SU-DHL-6 (cell line): Measurements from ENCODE around the gene ATP23.

Source experiments
- H2AFZ ChIP-seq: fragments of 200-600 bp; sonication (generic); 2 replicates; pipeline ENCODE4 v1.6.1; 2014; ENCODE audit warnings: low read depth, mild to moderate bottlenecking, moderate library complexity, mixed read lengths, antibody characterized with exemption, low read length; ENCODE audit not compliant: severe bottlenecking
- H3F3A ChIP-seq: fragments of 200-600 bp; shearing (Covaris generic); 2 replicates; pipeline ENCODE4 v1.6.0; 2016; ENCODE audit warnings: antibody characterized with exemption, mild to moderate bottlenecking; ENCODE audit not compliant: insufficient read depth
- H3K27ac ChIP-seq: fragments of 200-600 bp; sonication (generic); 2 replicates; pipeline ENCODE4 v1.5.1; 2016; ENCODE audit warnings: low read depth, mild to moderate bottlenecking, low read length, moderate library complexity, mixed read lengths
- H3K27me3 ChIP-seq: fragments of 200-600 bp; sonication (generic), shearing (Covaris generic); 2 replicates; pipeline ENCODE4 v1.6.0; 2014; ENCODE audit warnings: mild to moderate bottlenecking, low read length
- H3K36me3 ChIP-seq: fragments of 200-600 bp; sonication (generic); 2 replicates; pipeline ENCODE4 v1.6.1; 2014; ENCODE audit warnings: mild to moderate bottlenecking, low read length, mixed read lengths
- H3K4me2 ChIP-seq: fragments of 300-600, 200-600 bp; shearing (Covaris generic), sonication (generic); 2 replicates; pipeline ENCODE4 v1.6.0; 2014; ENCODE audit warnings: low read length, low read depth, mild to moderate bottlenecking; ENCODE audit not compliant: poor library complexity, severe bottlenecking
- H3K4me3 ChIP-seq: fragments of 200-600 bp; sonication (generic); 2 replicates; pipeline ENCODE4 v1.5.1; 2014; ENCODE audit warnings: antibody characterized with exemption, low read length, mild to moderate bottlenecking, mixed read lengths; ENCODE audit not compliant: insufficient read depth, poor library complexity, severe bottlenecking
- H3K79me2 ChIP-seq: fragments of 200-600 bp; sonication (generic); 2 replicates; pipeline ENCODE4 v1.6.1; 2014; ENCODE audit warnings: mild to moderate bottlenecking, low read length, moderate library complexity; ENCODE audit not compliant: insufficient read depth
- H3K9ac ChIP-seq: fragments of 200-600 bp; sonication (generic); 2 replicates; pipeline ENCODE4 v1.7.0; 2014; ENCODE audit warnings: mild to moderate bottlenecking, low read length
- H3K9me2 ChIP-seq: fragments of 200-600 bp; sonication (generic); replicated peaks from 2 replicates; pipeline ENCODE4 v1.6.1; 2014; ENCODE audit warnings: low read length; ENCODE audit not compliant: insufficient read depth
- H3K9me3 ChIP-seq: fragments of 200-600 bp; sonication (generic); 2 replicates; pipeline ENCODE4 v1.6.1; 2014; ENCODE audit warnings: low read length, mixed read lengths; ENCODE audit not compliant: insufficient read depth
- H4K20me1 ChIP-seq: fragments of 200-600 bp; sonication (generic); 2 replicates; pipeline ENCODE4 v1.6.1; 2014; ENCODE audit warnings: low read depth, mild to moderate bottlenecking, antibody characterized with exemption, low read length, moderate library complexity, mixed read lengths
- EZH2phosphoT487 ChIP-seq: fragments of 200-600 bp; sonication (generic), shearing (Covaris generic); conservative IDR thresholded peaks from 2 replicates; pipeline ENCODE4 v1.6.1; 2018; ENCODE audit warnings: mild to moderate bottlenecking, antibody characterized with exemption, low read length, moderate library complexity, mixed read lengths
- TF ChIP-seq, protein P1 (sequence below): fragments of 200-600 bp; sonication (generic); IDR thresholded peaks from one replicate; pipeline ENCODE4 v1.5.1; 2017; ENCODE audit warnings: antibody characterized with exemption, mild to moderate bottlenecking, low read length, moderate library complexity; ENCODE audit not compliant: insufficient read depth, poor library complexity, severe bottlenecking

Gene ATP23

DNA sequence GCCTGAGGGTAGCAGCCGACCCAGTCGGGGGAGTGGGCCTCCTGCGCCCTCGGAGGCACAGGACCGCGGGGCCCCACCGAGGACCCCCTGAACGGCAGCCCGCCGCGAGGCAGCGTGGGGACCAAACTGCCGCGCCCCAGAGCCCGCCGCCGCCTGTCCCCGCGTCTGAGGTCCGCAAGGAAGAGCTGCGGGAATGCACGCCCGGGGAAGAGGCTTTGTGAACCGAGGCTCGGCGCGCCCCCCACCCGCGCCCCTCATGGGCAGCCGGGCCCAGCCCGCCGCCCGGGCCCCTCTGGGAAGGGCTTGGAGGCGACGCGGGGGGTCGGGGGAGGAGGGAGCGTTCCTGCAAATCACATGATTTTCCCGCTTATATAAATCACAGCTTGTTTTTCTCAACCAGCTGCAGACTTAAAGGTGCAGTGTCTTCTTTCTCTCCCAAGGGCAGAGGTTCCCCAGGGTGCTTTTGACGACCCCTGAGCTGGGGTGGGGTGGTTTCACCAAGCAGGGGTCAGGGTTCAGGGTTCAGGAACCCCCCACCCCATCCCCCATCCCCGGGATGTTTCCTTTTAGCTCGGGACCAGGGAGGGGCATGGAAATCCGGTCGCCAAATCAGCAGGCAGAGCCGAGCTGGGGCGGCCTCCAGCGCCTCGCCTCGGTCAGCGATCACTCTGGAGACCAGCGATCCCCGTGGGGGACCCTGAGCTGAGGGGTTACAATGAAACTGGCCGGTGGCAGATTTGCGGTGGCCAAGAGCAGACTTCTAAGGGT, 44.7 kb upstream of the ATP23 start:
- peak overlapping the region; percentile 27 for H2AFZ ChIP-seq

DNA sequence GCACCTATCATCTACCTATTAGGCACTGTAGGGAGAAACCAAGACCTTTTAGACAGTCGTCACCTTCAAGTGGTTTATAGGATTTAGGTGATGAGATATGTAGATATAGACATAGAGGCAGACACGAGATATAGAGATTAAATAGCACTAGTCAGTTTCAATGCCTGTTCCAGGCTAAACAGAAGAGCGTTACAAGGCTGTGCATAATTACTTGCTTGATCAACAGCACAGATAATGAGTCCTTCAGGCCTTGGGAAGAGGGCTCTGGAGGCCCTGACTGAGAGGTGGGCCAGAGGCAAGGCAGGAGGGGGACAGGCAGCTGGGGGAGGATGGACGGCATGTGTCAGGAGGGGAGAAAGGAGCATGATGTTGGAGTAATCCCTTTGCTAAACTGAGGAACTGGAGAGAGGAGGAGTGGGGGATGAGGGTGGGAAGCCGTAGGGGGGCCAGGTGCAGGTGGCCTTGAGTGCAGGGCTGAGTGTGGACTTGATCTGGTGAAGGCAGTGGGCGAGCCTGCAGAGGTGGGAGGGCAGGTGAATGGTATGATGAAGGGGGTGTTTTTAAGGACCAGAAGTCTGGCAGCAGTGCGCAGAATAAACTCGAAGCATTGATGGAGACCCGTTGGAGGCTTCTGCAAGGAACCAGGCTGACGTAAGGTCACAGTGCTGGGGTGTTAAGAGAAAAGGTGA, 43.9 kb upstream of the ATP23 start:
- Histone ChIP-seq H3F3A (peaks cover 4% of the 10 kb centered on the region), H4K20me1 (no peaks in the 10 kb centered on the region), H3K4me3 (no peak overlapping the region)

More for the DNA sequence above, 44.7 kb upstream of the ATP23 start:
- no peak overlapping the region for H3K9ac ChIP-seq
- H3F3A ChIP-seq: peaks cover 4% of the 10 kb centered on the region
- no peaks in the 10 kb centered on the region for H3K9me3 ChIP-seq
- H4K20me1 ChIP-seq: no peaks in the 10 kb centered on the region
- H3K27me3 ChIP-seq: no peaks in the 10 kb centered on the region
- H3K4me2 ChIP-seq: peak overlapping the region; percentile 35
- H3K27ac ChIP-seq: no peak overlapping the region
- TF ChIP-seq, protein P1, sequence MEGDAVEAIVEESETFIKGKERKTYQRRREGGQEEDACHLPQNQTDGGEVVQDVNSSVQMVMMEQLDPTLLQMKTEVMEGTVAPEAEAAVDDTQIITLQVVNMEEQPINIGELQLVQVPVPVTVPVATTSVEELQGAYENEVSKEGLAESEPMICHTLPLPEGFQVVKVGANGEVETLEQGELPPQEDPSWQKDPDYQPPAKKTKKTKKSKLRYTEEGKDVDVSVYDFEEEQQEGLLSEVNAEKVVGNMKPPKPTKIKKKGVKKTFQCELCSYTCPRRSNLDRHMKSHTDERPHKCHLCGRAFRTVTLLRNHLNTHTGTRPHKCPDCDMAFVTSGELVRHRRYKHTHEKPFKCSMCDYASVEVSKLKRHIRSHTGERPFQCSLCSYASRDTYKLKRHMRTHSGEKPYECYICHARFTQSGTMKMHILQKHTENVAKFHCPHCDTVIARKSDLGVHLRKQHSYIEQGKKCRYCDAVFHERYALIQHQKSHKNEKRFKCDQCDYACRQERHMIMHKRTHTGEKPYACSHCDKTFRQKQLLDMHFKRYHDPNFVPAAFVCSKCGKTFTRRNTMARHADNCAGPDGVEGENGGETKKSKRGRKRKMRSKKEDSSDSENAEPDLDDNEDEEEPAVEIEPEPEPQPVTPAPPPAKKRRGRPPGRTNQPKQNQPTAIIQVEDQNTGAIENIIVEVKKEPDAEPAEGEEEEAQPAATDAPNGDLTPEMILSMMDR: no peak
- no peak for TF ChIP-seq EZH2phosphoT487
- H3K79me2 ChIP-seq: no peaks in the 10 kb centered on the region
- no peaks in the 10 kb centered on the region for H3K36me3 ChIP-seq
- no peak overlapping the region for H3K4me3 ChIP-seq
- no peaks in the 10 kb centered on the region for H3K9me2 ChIP-seq

DNA sequence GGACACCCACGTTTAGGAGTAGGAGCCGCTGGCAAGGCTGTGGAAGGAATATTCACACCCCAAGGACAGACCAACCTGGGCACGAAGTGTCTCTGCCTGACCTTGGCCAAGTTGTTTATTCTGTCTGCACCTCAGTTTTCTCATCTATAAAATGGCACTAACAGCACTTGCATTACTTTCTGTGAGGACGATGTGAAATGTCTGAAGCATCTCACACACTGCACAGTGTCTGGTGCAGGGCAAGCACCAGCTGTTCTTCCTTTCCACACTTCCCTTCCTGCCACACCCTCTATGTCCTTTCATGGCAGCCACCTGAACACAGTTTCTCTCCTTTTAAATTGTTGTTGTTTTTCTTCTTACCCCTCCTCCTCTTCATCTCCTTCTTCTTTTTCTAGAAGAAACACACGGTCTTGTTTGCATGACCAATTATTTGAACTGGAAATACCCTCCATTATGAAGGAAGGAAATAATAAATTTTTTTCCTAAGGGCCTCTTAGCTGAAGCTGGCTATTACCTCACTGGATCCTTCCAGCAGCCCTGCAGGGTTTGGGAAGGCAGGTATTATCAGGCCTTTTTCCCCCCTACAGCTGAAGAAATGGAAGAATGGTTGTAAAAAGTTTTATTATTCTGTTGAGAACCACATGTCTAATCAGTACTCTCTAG, 42.9 kb upstream of the ATP23 start:
- Histone ChIP-seq H3K36me3 (no peaks in the 10 kb centered on the region), H2AFZ (no peak overlapping the region), H3K4me2 (peak overlapping the region; percentile 36), H3K9me3 (no peaks in the 10 kb centered on the region), H3F3A (peaks cover 4% of the 10 kb centered on the region), H3K9me2 (no peaks in the 10 kb centered on the region), H3K27ac (peak overlapping the region; percentile 71), H3K9ac (no peak overlapping the region), H4K20me1 (no peaks in the 10 kb centered on the region), H3K27me3 (no peaks in the 10 kb centered on the region), H3K4me3 (no peak overlapping the region), H3K79me2 (no peaks in the 10 kb centered on the region)
- TF ChIP-seq, protein P1: no peak
- TF ChIP-seq EZH2phosphoT487: no peak

More for the DNA sequence above, 43.9 kb upstream of the ATP23 start:
- TF ChIP-seq EZH2phosphoT487: no peak
- TF ChIP-seq, protein P1: no peak
- H3K9me2 ChIP-seq: no peaks in the 10 kb centered on the region
- no peak overlapping the region for H3K9ac ChIP-seq
- H2AFZ ChIP-seq: no peak overlapping the region
- H3K4me2 ChIP-seq: no peak overlapping the region
- H3K36me3 ChIP-seq: no peaks in the 10 kb centered on the region
- no peaks in the 10 kb centered on the region for H3K27me3 ChIP-seq
- no peak overlapping the region for H3K27ac ChIP-seq
- H3K9me3 ChIP-seq: no peaks in the 10 kb centered on the region
- no peaks in the 10 kb centered on the region for H3K79me2 ChIP-seq
